G401.6 (cell line): ENCODE data around the gene MUC5B.

Source experiments
- FAIRE-seq: peaks from 2 replicates; lab custom pipeline; 2012; peaks lifted over from hg19 to GRCh38; lab: Jason Lieb, UNC

MUC5B gene

GRCh38 chr11:1301220-1302000 lies 78.5 kb downstream of the MUC5B start:
- FAIRE-seq = no peak

DNA sequence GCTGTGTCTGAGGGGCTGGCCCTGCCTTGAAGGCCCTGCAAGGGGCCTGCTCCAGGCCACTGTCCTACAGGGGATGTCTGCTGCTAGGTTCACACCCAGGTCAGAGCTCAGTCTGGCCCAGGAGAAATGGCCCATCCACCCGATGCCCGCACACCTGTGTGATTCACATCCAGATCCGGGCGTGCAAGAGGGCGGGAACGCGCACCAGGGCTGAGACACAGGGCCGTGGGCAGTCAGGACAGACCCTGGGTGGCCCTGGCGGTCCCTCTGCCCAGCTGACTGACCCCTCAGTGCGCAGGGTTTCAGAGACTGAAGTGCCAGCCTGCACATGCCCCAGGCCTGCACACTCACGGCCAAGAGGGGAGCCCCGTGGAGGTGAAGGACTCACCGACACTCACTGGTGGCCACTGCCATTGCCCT lies 79.2 kb downstream of the MUC5B start:
- no peak for FAIRE-seq

DNA sequence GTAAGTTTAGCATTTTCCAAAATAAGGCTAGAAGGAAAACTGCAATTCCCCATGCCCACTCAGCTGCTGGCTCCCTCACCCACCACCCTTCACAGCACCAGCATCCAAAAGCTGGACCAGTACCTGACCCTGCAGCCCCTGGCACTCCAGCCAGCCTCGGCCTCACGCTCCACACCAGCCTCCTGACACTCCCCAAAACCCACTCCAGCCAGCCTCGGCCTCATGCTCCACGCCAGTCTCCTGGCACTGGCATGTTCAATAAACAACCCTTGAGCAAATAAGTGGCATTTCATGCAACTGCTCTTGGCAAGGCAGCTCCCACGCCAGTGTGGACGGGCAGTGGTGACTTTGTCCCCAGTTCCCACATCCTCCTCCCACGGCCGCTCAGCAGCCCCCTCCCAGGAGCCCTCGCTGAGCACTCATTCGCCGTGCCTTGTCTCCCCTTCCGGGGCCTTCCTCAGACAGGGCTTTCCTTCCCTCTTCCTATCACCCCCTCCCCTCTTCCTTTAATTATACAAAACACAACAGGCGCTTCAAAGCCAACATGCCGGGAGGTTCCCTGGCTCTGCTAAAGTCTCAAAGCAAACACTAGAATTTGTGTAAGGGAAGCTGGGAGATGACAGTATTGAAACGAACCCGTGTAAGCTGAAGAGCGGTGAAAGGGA lies 79.7 kb downstream of the MUC5B start:
- FAIRE-seq = no peak

- no peak for FAIRE-seq
These were observed 80.4 kb downstream of the MUC5B start for GRCh38 chr11:1303126-1303821.

- FAIRE-seq = no peak
These were observed 81.1 kb downstream of the MUC5B start for GRCh38 chr11:1303973-1304372.

GRCh38 chr11:1304380-1304779 lies 81.5 kb downstream of the MUC5B start:
- no peak for FAIRE-seq

DNA sequence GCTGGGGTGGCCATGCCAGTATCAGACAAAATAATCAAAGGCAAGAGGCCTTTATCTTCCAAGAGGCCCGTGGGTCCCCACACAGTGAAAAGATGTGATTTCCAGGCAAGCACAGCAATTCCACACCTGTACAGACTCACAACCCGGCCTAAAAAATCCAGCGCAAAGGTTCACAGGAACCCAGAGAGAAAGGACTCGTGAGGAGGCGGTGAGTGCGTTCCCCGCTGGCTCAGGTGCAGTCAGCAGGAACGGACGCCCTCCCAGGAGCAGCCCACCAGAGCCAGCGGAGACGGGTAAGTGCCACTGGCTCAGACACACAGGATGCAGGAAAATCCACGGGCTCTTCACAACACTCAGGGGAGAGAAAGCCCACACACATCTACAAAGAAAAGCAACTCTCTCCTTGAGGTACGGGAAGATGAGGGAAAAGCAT lies 82.2 kb downstream of the MUC5B start:
- FAIRE-seq = no peak

DNA sequence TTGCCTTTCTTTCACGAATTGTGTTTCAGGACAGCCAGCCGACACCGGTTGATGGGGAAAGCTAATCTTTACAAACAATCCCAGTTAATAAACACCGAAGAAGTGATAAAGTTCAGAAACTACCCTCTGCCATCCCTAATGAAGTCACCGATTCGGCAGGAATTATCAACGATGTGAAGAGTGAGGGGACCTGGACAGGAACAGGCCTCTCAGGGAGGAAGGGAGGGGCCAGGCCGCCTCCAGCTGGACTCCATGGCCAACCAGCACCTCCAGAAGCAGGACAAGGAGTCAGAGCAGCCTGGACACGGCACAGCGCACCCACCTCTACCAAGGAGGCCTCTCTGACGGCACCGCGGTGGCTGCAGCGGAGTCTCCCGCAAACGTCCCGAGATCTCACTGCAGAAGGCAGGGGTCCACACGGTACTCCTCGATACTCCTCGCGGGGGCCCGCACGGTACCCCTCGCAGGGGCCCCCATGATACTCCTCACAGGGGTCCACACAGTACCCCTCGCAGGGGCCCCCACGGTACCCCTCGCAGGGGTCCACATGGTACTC lies 82.7 kb downstream of the MUC5B start:
- FAIRE-seq = no peak

GRCh38 chr11:1306186-1307162 lies 83.6 kb downstream of the MUC5B start:
- no peak for FAIRE-seq

DNA sequence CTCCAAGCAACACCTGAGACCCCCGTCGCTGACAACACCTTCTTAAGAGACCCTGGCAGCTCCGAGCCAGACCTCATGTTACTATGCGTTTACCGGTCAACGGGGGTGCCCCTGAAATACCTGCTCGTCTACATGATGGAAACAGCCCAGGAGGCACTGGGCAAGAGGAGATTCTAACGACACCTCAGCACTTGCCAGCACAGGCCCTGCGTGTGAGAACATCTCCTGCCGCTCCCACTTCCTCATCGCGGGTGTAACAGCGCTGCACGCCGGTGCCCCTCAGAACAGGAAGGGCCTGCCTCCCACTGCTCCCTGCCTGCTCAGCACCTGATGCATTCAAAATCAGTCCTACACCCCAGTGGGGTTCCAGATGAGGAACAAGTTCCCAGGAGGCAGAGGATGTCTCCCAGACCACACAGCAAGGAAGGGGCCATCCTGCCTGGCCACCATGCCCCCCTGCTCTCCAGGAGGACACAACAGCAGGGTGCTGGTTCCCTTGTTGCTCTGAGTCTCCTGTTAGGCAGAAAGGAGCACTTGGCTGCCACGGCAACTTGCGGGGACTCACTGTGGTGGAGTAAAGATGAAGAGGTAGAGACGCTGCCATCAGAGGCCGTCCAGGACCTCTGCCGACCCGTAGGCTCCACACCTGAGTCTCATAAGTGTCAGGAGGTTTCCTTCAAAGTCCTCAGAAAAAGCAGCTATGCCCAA lies 84.5 kb downstream of the MUC5B start:
- FAIRE-seq = no peak

GRCh38 chr11:1307998-1308742 lies 85.3 kb downstream of the MUC5B start:
- no peak for FAIRE-seq

DNA sequence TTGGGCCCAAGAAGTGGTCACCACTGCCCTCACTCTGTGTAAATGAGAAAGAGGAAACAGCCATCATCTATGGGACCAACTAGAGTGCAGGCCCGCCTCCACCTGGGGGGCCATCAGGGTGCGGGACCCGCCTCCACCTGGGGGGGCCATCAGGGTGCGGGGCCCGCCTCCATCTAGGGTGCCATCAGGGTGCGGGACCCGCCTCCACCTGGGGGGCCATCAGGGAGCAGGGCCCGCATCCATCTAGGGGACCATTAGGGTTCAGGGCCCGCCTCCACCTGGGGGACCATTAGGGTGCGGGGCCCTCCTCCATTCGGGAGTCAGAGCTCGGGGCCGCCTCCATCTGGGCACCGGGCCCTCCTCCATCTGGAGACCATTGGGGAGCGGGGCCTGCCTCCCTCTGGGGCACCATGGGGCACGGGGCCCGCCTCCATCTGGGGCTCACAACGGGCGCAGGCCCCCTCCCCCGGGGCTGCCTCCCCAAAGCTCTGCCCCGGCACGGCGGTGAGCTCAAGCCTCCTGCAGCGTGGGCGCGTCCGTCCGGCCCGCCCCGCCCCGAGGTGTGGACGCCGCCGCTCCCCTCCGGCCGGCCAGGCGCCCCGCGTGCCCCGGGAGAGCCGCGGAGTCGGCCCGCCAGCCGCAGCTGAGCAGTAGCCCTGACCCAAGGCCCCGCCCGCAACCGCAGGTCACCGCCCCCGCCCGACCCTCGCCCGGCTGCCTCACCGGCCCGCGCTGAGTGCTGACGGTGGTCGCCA lies 86.1 kb downstream of the MUC5B start:
- no peak for FAIRE-seq

GRCh38 chr11:1309498-1310317 lies 86.8 kb downstream of the MUC5B start, which contains the start of gene TOLLIP:
Gene TOLLIP, minus strand, starts transcription at chr11:1309632. Its CDS starts 134 bp downstream, at chr11:1309498.
- no peak for FAIRE-seq

- no peak for FAIRE-seq
These were observed 87.4 kb downstream of the MUC5B start for GRCh38 chr11:1310318-1310687.

- no peak for FAIRE-seq
These were observed 88.1 kb downstream of the MUC5B start for GRCh38 chr11:1310772-1311468.
